Measurements from ENCODE around the gene SYNGR2. TPM values are rescaled to one million over a fixed set of nuclear protein-coding genes. Genes with fewer than 3 reads are reported as not detected.
A peak's percentile ranks its signal among the peaks of the same experiment; 100 is the strongest.

SYNGR2 gene
- total and polyA plus RNA-seq, 9 of the 15 experiments (the other 6 are each of a cell fraction or from before 2014, with no cell fraction given), result 1.4 to 173 (median 87.8) TPM

GRCh38 chr17:78120537-78120936 lies 47.8 kb upstream of the SYNGR2 start:
- Histone ChIP-seq H3K27me3 (ENCODE audit: control insufficient read depth in 2 of 2, insufficient read depth in 2 of 2, low read length in 2 of 2) (no peaks in the 10 kb centered on the region), H3K4me3 (no peak overlapping the region), H4K20me1 (replicated peaks; ENCODE audit: control insufficient read depth, insufficient read depth, low read length) (peaks cover 2% of the 10 kb centered on the region; the same call in 1 of the 2 replicates), H3K9me1 (ENCODE audit: control insufficient read depth, insufficient read depth, low read length) (no peaks in the 10 kb centered on the region), H3K9me3 (replicated peaks; ENCODE audit: control insufficient read depth, insufficient read depth, low read depth, low read length) (no peaks in the 10 kb centered on the region), H3K4me1 (replicated peaks in 1 of 2; ENCODE audit: control insufficient read depth in 2 of 2, insufficient read depth in 2 of 2, low read length in 2 of 2) (peaks cover 0 to 71% of the 10 kb centered on the region in 2 experiments; a peak in 3 of 5 replicates), H3K27ac (ENCODE audit: extremely low read depth, low read depth, low read length) (no peak overlapping the region), H3K79me2 (ENCODE audit: control insufficient read depth, insufficient read depth, low read length) (peaks cover 40% of the 10 kb centered on the region), H3K4me2 (ENCODE audit: insufficient read depth, low read length) (no peak overlapping the region), H2AFZ (ENCODE audit: low read depth, low read length) (no peak overlapping the region), H3K36me3 (ENCODE audit: control insufficient read depth, insufficient read depth, low read length) (peaks cover 92% of the 10 kb centered on the region), H3K9ac (ENCODE audit: insufficient read depth in 1 of 2, low read depth in 2 of 2, low read length in 2 of 2) (peak overlapping the region in 1 of 2 experiments; percentile 31; a peak in 1 of 4 replicates)
- BruUV-seq (replicated peaks), result no TSS peak
- DNase-seq (ENCODE audit: extremely low read depth in 1 of 4, low spot score in 3 of 4) (no peak), ATAC-seq (no peak), FAIRE-seq (no peak)
- POLR2A ChIA-PET, result interaction anchor here (0.6 to 2.4 kb wide), 3 partner anchors 10 to 106 kb away, joined by 3 to 6 read pairs (median 4); partner anchors contain the start of gene TMC8
- in situ Hi-C loops (cut with MboI), result no loop called here
- TF ChIP-seq RBFOX2 (IDR thresholded peaks at IDR 0.05; ENCODE audit: low read depth, low read length), result peak; percentile 16
- TF ChIP-seq ZNF124 (CRISPR knock-in tag; IDR thresholded peaks at IDR 0.05), result no peak
- no peak for TF ChIP-seq MYNN (IDR thresholded peaks at IDR 0.05)
- TF ChIP-seq MYNN (CRISPR knock-in tag; IDR thresholded peaks at IDR 0.05), result no peak
- TF ChIP-seq POLR2G (IDR thresholded peaks at IDR 0.05; ENCODE audit: low read depth, low read length), result 0 out of 2 replicates have a peak, but pooled peaks have one; percentile 29
- intact Hi-C loops (cut with micrococcal nuclease), result no loop called here
- CTCF ChIA-PET (ENCODE audit: low intra/inter-chr PET ratio), result interaction anchor here (0.6 kb wide), 1 partner anchor 104 kb away, joined by 3 read pairs; no protein-coding TSS in a partner anchor
- 96% methylated on average over 11 of the region's 13 CpGs for WGBS (ENCODE audit: insufficient coverage, low coverage, missing lambda C conversion rate)

All from K562 (cell line).